Muscle of arm (tissue), 12 donors: ENCODE measurements around the gene BNIP5. TPM values are rescaled to one million over a fixed set of nuclear protein-coding genes. Genes with fewer than 3 reads are reported as not detected.

Source experiments
- DNase-seq: peaks from one replicate; pipeline ENCODE4 v3.0.0-alpha.2; 2013
- polyA plus RNA-seq, 12 donors: library from polyadenylated mRNA; unstranded; fragments of 120-200 nt; gene quantifications; one replicate each; pipeline ENCODE4 v1.2.1, GENCODE V29; 2013; ENCODE audit not compliant: insufficient read length in 12 of 12

The BNIP5 gene
- polyA plus RNA-seq, 12 donors: 0.05 to 0.17 (median 0.09) TPM; not detected in 2

- DNase-seq: no peak
Observed at GRCh38 chr6:36297511-36297910, 39.2 kb downstream of the BNIP5 start.

GRCh38 chr6:36297051-36297450, 39.6 kb downstream of the BNIP5 start:
- DNase-seq: no peak

- no peak for DNase-seq
Observed at GRCh38 chr6:36296240-36296639, 40.4 kb downstream of the BNIP5 start.

- no peak for DNase-seq
Observed at GRCh38 chr6:36292170-36292569, 44.5 kb downstream of the BNIP5 start.

GRCh38 chr6:36290668-36291620, 45.7 kb downstream of the BNIP5 start:
- DNase-seq: no peak

- no peak for DNase-seq
Observed at GRCh38 chr6:36289281-36289878, 47.3 kb downstream of the BNIP5 start.

GRCh38 chr6:36286858-36287257, 49.8 kb downstream of the BNIP5 start:
- no peak for DNase-seq

- DNase-seq: no peak
Observed at GRCh38 chr6:36285797-36286196, 50.9 kb downstream of the BNIP5 start.

- DNase-seq: no peak
Observed at GRCh38 chr6:36285187-36285671, 51.5 kb downstream of the BNIP5 start.

- DNase-seq: no peak
Observed at GRCh38 chr6:36284359-36284758, 52.3 kb downstream of the BNIP5 start.

GRCh38 chr6:36283608-36284007, 53.1 kb downstream of the BNIP5 start:
- DNase-seq: no peak

- no peak for DNase-seq
Observed at GRCh38 chr6:36280983-36281382, 55.7 kb downstream of the BNIP5 start.

- DNase-seq: no peak
Observed at GRCh38 chr6:36280467-36280866, 56.2 kb downstream of the BNIP5 start.

GRCh38 chr6:36277946-36278470, 58.7 kb downstream of the BNIP5 start:
- DNase-seq: no peak

- no peak for DNase-seq
Observed at GRCh38 chr6:36276581-36277536, 59.8 kb downstream of the BNIP5 start.

- DNase-seq: no peak
Observed at GRCh38 chr6:36273802-36274514, 62.7 kb downstream of the BNIP5 start.

- DNase-seq: no peak
Observed at GRCh38 chr6:36273067-36273466, 63.6 kb downstream of the BNIP5 start.

- no peak for DNase-seq
Observed at GRCh38 chr6:36272234-36272633, 64.5 kb downstream of the BNIP5 start.

- no peak for DNase-seq
Observed at GRCh38 chr6:36269834-36270705, 66.6 kb downstream of the BNIP5 start, which contains the start of gene PNPLA1. Gene PNPLA1 (plus strand): TSS chr6:36270060. CDS start chr6:36270460, 400 bp downstream.
